ENCODE measurements around the gene ZBTB24. TPM values are rescaled to one million over a fixed set of nuclear protein-coding genes. Genes with fewer than 3 reads are reported as not detected.
A peak's percentile ranks its signal among the peaks of the same experiment; 100 is the strongest.

ZBTB24 gene
- total and polyA plus RNA-seq, 4 donors: 2.9 to 13.9 (median 6.0) TPM

- DNase-seq (no peak), ATAC-seq (ENCODE audit: insufficient read depth, low FRiP score) (no peak)
- WGBS, 2 donors: 74 to 87% methylated on average over 1 of the region's 1 CpG
- no peaks in the 10 kb centered on the region for H3K9me3 ChIP-seq (ENCODE audit: control insufficient read depth in 4 of 4, insufficient read depth in 3 of 4, low read length in 3 of 4)
- no peak overlapping the region for H3K27ac ChIP-seq (ENCODE audit: low read depth in 1 of 2, low read length in 1 of 2)
- no peak for TF ChIP-seq CTCF (IDR thresholded peaks at IDR 0.05; ENCODE audit: control extremely low read depth, extremely low read depth)
- peaks cover 0 to 7% (median 2%) of the 10 kb centered on the region in 4 donors for H3K36me3 ChIP-seq (ENCODE audit: control insufficient read depth in 4 of 4, insufficient read depth in 4 of 4, low read length in 4 of 4)
- no peak overlapping the region for H3K4me3 ChIP-seq
- peaks cover 5 to 19% (median 8%) of the 10 kb centered on the region in 5 donors for H3K4me1 ChIP-seq (ENCODE audit: control insufficient read depth in 5 of 5, insufficient read depth in 5 of 5, low read length in 5 of 5)
- no peak overlapping the region for H3K9ac ChIP-seq (ENCODE audit: insufficient read depth in 1 of 2, low read length in 2 of 2)
- no peaks in the 10 kb centered on the region for H3K27me3 ChIP-seq (ENCODE audit: control insufficient read depth in 3 of 3, insufficient read depth in 3 of 3, low read length in 2 of 3)
Measured at GRCh38 chr6:109486068-109486467, 3.0 kb upstream of the ZBTB24 start.

- Histone ChIP-seq H3K9ac (ENCODE audit: insufficient read depth in 1 of 2, low read length in 2 of 2) (no peak overlapping the region), H3K27ac (ENCODE audit: low read depth in 1 of 2, low read length in 1 of 2) (no peak overlapping the region), H3K9me3 (ENCODE audit: control insufficient read depth in 4 of 4, insufficient read depth in 3 of 4, low read length in 3 of 4) (no peaks in the 10 kb centered on the region), H3K36me3 (ENCODE audit: control insufficient read depth in 4 of 4, insufficient read depth in 4 of 4, low read length in 4 of 4) (peaks cover 4 to 9% (median 6%) of the 10 kb centered on the region in 4 donors), H3K4me3 (no peak overlapping the region), H3K27me3 (ENCODE audit: control insufficient read depth in 3 of 3, insufficient read depth in 3 of 3, low read length in 2 of 3) (no peaks in the 10 kb centered on the region), H3K4me1 (ENCODE audit: control insufficient read depth in 5 of 5, insufficient read depth in 5 of 5, low read length in 5 of 5) (peaks cover 7 to 24% (median 13%) of the 10 kb centered on the region in 5 donors)
- no peak for TF ChIP-seq CTCF (IDR thresholded peaks at IDR 0.05; ENCODE audit: control extremely low read depth, extremely low read depth)
- no peak for ATAC-seq (ENCODE audit: insufficient read depth, low FRiP score)
- no peak for DNase-seq
- 84 to 87% methylated on average over 3 of the region's 3 CpGs for WGBS, 2 donors
Measured at GRCh38 chr6:109485266-109485935, 2.4 kb upstream of the ZBTB24 start.

GRCh38 chr6:109484122-109484521 is 1.1 kb upstream of the ZBTB24 start:
- DNase-seq: peak; percentile 40 to 87 (median 78)
- Histone ChIP-seq H3K9ac (ENCODE audit: insufficient read depth in 1 of 2, low read length in 2 of 2) (no peak overlapping the region), H3K4me3 (no peak overlapping the region)

More at GRCh38 chr6:109484122-109484521, 1.1 kb upstream of the ZBTB24 start:
- Histone ChIP-seq H3K27me3 (ENCODE audit: control insufficient read depth in 3 of 3, insufficient read depth in 3 of 3, low read length in 2 of 3) (no peaks in the 10 kb centered on the region), H3K36me3 (ENCODE audit: control insufficient read depth in 4 of 4, insufficient read depth in 4 of 4, low read length in 4 of 4) (peaks cover 4 to 10% (median 9%) of the 10 kb centered on the region in 4 donors), H3K27ac (ENCODE audit: low read depth in 1 of 2, low read length in 1 of 2) (no peak overlapping the region), H3K9me3 (ENCODE audit: control insufficient read depth in 4 of 4, insufficient read depth in 3 of 4, low read length in 3 of 4) (no peaks in the 10 kb centered on the region), H3K4me1 (ENCODE audit: control insufficient read depth in 5 of 5, insufficient read depth in 5 of 5, low read length in 5 of 5) (peaks cover 7 to 32% (median 14%) of the 10 kb centered on the region in 5 donors)
- TF ChIP-seq CTCF (IDR thresholded peaks at IDR 0.05; ENCODE audit: control extremely low read depth, extremely low read depth): no peak
- 48 to 55% methylated on average over 3 of the region's 3 CpGs for WGBS, 2 donors
- no peak for ATAC-seq (ENCODE audit: insufficient read depth, low FRiP score)

All from lung (tissue), 12 donors.